Head of caudate nucleus (tissue), 42 donors: Measurements from ENCODE around the gene CAMK1D.
"Not testable (repeated sequence)": the region's sequence is repeated elsewhere in the genome, so short reads cannot be mapped to it uniquely, and the experiment has no call there.

Source experiments
- DNase-seq, 42 donors: peaks; one replicate each; pipeline versions ENCODE4 v3.0.0 to v3.0.0-alpha.2; 2020 to 2021; ENCODE audit warnings: mixed read lengths in 7 of 42
- intact Hi-C: fragments of 100-400 bp; cut with DNase I; formaldehyde crosslinking; loops from one replicate; pipeline ENCODE4 v1.15.0; 2022

CAMK1D gene

DNA sequence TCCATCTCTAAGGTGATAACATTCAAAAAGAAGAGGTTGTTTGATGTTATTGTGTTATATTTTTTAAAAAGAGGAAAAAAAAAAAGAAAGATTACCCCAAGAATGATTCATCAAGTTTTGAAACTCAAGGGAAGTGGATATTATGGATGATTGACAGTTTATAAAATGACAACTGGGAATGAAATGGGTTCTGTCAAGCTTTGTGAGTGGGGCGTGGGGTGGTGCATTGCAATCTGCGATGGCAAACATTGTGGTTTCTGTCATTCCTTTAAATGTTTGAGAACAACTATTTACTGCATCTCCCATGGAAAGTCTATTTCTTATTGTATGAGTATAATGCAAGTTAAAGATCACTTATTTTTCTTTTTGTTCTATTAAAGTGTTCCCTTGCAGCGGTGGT, 355.1 kb downstream of the CAMK1D start:
- intact Hi-C loops, result no loop called here
- DNase-seq, result peak in 1 of 42 donors; percentile 32

DNA sequence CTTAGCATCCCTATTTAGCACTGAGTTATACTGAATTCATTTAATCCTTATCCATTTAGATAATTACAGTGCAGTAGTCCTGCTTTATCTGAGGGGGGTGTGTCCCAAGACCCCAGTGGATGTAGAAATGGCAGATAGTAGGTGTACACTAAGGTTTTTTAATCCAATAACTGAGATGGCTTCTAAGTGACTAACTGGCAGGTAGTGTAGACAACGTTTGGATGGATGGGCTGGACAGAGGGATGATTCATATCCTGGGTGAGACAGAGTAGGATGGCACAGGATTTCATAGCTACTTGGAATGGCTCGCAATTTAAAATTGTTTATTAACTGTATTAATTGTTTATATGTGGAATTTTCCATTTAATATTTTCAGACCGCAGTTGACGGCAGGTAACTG, 356.6 kb downstream of the CAMK1D start:
- intact Hi-C loops, result no loop called here
- no peak for DNase-seq

DNA sequence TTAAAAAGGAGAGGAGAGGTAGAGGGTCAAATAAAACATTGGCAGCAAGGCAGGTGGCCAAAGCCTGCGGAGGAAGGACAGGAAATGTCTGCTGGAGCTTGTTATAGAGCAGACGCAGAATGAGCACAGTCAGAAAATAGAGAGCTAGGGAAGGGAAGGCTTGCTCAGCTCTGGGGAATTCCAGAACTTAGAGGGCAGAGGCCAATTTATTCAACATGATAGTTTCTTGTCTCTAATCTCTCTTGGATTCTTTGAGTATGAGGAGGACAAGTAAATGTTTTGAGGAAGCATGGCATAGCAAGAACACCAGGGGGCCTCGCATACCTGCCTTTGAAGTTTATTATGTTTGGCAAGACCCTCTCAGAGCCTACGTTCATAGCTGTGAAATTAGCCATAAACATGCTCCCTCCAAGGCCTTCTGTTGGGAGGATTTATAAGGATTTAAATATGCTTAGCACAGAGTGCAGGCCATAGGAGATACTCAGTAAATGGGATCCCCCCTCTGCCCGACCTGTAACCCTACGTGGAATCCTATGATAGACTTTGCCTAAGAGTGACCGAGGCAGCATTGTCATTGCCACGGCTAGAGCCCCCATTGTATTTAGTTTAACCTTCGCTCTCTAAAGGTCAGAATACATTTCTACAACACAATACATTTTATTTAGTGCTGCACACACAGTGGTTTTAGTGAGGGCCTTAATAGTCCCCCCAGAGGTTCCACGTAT, 358.3 kb downstream of the CAMK1D start:
- intact Hi-C loops, result no loop called here
- peak in 4 of 42 donors; percentile 14 to 39 (median 27) for DNase-seq

DNA sequence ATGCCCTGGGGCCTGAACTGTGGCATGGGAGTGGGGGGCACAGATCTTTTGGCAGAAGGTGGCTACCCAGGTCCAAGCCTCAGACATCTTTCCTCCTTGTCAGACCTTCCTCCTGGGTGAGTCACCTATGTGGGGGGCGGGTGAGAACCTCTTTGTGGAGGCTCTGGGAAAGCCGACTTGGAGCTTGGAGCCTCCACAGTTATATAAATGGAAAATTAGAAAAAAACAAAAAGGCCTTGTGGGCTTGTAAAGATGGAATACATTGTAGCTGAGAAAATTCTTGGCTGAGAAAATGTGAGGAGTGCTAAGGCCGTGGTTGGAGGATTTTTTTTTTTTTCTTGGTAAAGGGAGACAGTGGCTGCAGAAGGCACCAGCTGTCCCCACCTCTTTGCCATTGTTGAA, 359.7 kb downstream of the CAMK1D start:
- intact Hi-C loops, result no loop called here
- peak in 40 of 42 donors; percentile 26 to 86 (median 59) for DNase-seq

DNA sequence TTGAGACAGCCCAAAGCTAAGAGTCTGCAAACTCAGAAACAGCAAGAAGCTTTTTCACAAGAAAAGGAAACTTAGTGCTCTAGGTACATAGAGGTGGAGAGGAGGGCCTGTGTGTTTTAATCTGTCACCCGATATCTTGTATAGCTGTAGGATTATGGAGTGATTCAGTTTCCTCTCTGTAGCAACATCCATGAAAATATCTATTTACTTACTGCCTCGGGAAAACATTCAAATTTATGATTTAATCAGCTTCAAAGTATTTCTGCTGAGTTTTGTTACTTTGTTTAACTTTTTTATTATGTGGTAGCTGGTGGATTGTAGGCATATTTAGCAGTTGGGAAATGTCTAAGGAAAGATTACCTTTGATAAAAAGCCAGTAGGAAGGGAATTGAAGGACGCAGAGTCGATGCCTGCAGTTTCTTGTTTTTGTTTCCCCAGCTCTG, 360.2 kb downstream of the CAMK1D start:
- intact Hi-C loops, result no loop called here
- no peak for DNase-seq

DNA sequence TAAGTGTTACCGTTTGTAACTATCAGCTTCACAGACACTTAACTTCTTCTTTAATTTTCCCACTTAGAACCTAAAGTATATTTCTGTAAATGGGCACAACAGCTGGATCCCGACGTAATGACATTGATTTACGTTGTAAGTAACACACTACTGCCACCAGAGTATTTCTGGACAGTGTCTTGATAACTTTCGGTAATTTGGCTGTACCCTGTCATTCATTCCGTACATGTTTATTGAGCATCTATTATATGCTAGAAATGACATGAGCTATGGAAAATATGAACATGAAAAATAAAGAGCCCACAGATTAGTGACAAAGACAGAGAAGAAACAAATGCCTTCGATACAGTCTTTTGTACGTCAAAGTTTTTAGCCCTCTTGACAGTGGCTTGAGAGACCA, 360.8 kb downstream of the CAMK1D start:
- DNase-seq, result no peak
- intact Hi-C loops, result loop anchor here (2.0 kb wide), 1 partner anchor 445 kb away; no protein-coding TSS in a partner anchor

DNA sequence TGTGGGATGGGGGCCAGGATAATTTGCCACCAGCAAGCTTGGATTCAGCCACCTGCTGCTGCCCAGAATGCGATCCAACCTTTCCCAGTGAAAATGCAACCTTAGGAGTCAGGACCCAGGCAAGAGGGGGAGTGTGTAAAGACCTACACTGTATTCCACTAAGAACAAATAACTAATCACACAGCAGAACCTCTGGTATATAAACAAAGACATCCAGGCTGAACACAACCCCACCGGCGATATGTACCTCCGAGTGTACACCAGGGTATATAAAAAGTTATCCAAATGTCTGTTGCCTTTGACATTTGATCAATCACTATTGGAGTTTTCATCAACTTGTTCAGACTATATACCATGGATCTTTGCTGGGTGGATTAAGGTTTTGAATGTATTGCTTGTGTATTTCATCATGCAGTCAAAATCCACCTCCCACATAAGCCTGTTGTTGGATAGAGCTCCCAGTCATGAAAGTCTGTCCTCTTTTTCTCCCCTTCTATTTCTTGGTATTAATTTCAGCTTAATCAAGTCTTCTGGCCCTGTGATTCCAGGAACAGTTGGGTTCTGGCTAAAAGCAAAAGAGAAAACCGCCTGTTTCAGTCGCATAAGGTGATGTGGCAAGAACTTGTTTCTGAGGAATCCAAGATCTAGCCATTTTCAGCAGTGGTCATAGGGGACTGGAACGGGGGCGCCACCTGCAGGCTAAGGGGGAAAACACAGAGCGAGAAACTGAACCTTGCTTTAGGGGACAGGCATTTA, 361.4 kb downstream of the CAMK1D start:
- intact Hi-C loops, result loop anchor here (2.0 kb wide), 1 partner anchor 446 kb away; no protein-coding TSS in a partner anchor
- peak; percentile 53 to 91 (median 78) for DNase-seq

DNA sequence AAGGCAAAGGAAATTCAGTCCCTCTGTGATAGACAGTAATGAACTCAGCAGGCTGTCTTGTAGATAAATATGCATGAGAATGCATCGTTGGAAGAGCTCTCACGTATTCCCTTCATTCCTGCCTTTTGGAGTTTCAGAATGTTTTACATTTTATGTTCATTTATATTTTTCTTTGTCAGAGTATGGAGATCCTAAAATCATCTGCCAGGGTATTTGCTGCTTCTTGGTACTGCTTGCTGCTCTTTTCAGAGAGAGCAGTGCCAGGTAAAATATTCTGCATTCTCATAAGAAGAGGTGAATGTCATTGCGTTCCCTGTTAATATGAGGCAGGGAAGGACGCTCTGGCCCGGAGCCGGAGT, 362.0 kb downstream of the CAMK1D start:
- no peak for DNase-seq
- intact Hi-C loops, result loop anchor here (2.0 kb wide), 1 partner anchor 447 kb away; no protein-coding TSS in a partner anchor

DNA sequence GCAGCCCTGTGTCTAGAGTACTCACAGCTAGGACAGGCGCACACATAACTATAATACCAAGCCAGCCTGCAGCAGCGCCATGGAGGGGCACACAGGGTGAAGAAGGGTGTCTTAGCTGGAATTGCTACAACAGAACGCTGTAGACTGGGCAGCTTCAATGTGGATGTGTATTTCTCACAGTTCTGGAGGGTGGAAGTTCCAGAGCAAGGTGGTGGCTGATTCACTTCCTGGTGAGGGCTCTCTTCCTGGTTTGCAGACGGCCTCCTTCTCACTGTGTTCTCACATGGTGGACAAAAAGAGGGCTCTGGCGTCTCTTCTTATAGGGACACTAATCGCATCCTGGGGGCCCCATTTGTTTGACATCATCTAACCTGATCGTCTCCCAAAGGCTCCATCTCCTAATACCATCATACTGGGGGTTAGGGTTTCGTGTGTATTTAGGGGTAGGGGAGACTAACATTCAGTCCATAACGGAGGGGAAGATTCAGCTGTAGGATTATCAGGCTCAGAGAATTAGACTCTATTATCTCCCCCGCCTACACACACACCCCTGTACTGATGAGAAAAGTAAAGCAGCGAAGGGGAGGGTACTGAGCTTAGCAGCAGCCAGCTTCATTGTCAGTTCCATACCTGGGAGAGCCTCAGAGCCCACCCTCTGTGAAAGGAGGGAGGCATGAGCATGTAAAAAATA, 363.1 kb downstream of the CAMK1D start:
- peak in 4 of 42 donors; percentile 32 to 60 (median 43) for DNase-seq
- intact Hi-C loops, result no loop called here

DNA sequence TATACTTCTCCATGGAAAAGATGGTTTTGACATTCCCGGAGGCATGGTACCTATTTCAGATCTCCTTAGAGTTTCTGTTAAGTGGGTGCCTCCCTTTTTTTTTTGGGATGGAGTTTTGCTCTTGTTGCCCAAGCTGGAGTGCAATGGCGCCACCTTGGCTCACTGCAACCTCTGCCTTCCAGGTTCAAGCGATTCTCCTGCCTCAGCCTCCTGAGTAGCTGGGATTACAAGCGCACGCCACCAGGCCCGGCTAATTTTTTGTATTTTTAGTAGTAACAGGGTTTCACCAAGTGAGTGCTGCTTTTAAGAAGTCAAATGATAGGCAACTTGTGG, 363.6 kb downstream of the CAMK1D start:
- DNase-seq, result peak in 1 of 42 donors; percentile 13
- intact Hi-C loops, result not testable (repeated sequence)

DNA sequence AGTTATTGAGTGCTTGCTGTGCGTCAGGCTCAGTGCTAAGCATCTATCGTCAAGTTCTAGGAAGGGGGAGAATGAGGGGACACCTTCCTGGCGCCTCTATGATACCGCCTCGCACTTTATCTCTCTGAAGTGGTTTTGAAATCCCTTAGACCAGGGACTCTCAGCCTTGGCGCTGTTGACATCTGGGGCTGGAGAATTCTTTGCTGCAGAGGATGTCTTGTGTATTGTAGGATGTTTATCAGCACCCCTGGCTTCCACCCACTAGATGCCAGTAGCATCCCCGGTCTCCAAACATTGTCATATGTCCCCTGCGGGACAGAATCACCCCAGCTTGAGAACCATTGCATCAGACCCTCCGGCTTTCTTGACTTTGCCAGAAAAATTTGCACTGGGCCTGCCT, 366.7 kb downstream of the CAMK1D start:
- intact Hi-C loops, result no loop called here
- no peak for DNase-seq

DNA sequence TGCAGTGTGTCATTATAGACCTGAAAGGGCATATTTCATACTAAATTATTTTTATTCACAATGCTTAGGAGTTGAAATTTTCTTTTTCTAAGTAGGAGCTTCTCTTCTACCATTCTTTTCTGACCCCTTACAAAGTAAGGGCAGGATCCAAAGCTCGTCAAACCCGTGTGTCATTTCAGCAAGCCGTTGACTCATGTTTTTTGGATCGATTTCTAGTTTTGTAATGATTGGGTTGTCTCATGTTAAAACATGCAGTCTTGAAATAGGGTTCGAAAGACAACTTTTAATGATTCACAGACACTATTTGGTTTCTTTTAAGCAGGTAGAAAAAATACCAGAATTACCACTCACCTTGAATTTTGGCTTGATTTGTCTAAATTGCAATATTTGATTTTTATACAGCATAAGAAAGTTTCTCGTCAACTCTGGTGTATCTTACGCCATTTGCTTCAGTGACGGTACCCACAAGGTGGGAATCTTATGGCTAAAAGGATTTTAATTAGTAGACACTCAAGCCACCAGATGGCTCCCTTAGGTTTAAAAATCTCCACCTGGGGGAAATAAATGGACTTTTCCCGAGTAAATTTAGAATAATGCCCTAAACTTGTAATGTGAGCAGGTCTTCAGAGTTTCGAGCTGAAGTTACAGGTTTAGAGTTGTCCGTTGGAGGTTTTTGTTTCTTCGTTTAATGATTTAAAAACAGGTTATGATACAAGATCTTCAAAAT, 368.8 kb downstream of the CAMK1D start:
- intact Hi-C loops, result no loop called here
- DNase-seq, result no peak

DNA sequence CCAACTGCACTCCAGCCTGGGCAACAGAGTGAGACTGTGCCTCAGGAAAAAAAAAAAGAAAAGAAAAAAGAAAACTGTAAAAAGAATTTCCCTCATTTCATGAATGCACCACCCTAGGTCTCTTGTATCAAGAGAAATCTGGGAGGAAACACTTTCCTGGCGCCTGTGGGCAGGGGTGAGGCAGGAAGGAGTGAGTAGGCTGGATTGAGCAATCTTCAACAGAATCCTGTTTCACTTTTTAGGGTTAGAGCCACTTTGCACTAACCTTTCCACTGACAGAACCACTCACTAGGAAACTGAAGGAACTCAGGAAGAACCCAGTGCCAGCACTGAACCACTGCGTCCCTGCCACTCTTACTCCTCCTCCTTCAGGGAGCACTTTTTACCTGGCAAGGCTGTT, 370.0 kb downstream of the CAMK1D start:
- intact Hi-C loops, result no loop called here
- DNase-seq, result peak in 5 of 42 donors; percentile 36 to 65 (median 53)

DNA sequence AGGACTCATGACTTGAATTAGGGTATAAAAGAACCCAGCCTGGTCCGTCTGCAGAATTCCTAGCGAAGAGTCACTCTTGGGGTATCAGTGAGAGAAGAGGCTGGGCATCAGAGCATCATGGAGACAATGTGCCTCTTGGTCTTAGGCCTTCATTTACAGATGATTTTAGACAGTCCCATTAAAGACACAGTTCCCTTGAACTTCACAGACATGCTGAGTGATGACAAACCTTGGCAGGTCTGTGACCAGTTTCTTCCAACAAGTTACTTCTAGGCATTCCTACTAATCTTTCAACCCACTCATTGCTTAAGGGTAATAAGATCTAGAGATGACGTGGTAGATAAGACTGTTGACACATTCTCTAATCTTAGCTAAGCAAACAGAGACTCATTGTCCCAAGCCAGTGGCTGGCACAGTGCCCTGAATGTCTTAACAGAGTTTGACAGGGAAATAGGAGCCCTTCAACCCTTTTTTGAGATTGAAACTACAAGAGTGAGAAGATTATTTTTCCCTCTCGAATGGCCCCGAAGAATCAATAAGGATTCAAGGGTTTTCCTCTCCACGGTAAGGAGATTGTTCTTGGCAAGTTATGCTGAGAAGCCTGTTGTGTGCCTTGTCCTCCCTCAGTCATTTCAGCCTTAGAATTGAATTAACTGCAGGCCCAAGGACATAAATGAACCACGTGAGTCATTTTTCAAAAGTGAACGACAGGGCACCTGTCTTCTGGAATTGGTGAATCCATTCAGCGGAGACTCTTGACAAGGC, 371.1 kb downstream of the CAMK1D start:
- intact Hi-C loops, result no loop called here
- peak in 17 of 42 donors; percentile 31 to 68 (median 43) for DNase-seq

DNA sequence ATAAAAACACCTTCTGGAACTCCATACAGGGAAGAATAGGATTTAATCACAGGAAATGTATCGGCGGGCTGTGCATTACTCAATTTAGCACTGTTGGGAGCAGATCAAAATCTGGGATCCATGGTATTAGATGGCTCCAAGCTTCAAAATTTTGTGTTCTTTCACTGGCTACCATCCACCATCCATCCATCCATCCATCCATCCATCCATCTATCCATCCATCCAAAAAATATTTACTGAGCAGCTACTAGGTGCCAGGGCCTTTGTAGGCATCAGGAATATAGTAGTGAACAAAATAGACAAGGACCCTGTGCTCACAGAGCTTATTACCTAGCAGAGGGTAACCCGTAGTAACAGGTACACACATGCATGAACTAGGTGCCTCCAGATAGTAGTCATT, 372.0 kb downstream of the CAMK1D start:
- intact Hi-C loops, result no loop called here
- no peak for DNase-seq

DNA sequence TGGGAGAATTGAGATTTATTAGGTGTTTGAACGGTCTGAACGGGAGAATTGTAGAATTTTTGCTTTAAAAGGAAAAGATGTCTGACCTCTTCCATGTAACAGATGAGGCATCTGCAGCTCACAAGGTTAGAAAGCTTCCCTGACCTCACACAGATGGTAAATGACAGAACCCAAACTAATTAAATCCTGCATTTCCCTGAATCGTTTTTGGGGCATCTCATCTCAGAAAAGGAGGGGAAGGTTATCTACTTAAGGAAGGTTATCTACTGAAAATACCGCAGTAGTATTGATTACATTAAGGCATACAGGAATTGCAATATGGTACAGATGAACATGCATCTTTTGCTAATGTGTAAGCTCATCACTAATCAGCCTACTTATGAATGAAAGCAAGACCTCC, 373.9 kb downstream of the CAMK1D start:
- intact Hi-C loops, result no loop called here
- DNase-seq, result no peak

DNA sequence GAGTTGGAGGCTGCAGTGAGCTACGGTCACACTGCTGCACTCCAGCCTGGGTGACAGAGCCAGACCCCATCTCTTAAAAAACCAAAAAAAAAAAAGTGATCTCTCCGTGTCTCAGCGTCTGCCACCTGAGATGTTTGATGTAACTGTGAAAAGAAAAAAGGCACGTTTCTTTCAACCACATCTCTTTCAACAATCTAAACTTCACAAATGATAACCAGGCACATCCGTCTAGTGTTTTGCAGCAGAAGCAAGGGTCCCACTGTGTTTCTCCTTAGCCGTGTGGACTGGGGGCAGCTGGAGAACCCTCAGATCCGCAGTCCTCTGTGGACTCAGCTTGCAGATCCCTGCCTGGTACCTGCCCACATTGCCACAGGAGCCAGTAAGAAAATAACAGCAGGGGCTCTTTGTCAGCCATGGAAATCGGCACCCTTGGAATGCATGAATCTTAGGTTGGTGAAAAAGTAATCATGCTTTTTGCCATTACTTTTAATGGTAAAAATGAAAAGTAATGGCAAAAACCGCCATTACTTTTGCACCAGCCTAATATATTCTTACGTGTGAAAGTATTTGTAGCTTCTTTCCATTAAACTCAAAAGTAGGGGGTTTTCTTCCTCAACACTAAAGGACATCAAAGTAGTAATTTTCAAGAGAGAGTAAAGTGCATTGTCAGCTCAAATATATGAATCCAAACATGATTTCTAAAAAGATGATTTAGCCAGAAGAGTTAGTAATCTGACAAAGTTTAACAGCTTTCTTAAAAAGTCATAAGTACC, 375.6 kb downstream of the CAMK1D start:
- DNase-seq, result no peak
- intact Hi-C loops, result no loop called here

DNA sequence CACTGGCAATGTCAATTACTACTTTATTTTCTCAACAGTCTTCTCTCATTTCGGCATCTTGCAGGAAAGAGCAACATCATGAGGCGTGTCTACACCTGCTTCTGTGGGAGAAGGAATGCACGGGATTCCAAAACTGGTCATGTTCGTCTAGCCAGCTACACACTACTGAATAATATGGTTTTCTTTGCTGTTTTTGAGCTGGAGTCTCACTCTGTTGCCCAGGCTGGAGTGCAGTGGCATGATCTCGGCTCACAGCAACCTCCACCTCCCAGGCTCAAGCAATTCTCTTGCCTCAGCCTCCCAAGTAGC, 376.2 kb downstream of the CAMK1D start:
- intact Hi-C loops, DNase-seq: not testable (repeated sequence)
